ENCODE data around the gene MSI2.

The MSI2 gene

DNA sequence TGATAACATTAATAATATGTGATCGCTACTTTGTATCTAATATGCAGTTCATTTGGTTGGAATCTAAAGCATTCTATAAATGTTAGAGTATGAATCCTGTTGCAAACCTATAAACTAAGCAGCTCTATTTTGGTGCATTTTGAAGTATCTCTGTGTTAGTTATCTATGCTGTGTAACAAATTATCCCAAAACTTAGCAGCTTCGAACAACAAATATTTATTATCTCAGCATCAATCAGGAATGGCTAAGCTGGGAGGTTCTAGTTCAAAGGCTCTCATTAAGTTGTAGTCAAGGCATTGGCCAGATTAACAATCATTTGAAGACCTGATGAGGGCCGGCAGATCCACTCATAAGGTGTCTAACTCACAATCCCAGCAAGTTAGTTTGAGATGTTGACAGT is 10.1 kb upstream of the MSI2 start:
- DNase-seq (ENCODE audit: low spot score): no peak

DNA sequence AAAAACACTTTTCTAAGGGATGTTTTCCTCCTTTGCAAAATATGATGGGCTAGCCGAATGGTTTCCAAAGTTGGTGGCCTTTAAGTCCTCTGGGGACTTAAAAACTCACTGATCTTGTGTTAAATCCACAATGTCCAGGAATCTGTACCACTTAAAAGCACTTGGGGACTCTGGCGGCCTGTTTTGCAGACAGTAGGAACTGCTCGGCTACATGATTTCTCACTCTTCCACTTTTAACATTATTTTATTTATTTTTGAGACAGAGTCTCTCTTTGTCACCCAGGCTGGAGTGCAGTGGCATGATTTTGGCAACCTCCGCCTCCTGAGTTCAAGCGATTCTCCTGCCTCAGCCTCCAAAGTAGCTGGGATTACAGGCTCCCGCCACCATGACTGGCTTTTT is 9.1 kb upstream of the MSI2 start:
- DNase-seq (ENCODE audit: low spot score): no peak

DNA sequence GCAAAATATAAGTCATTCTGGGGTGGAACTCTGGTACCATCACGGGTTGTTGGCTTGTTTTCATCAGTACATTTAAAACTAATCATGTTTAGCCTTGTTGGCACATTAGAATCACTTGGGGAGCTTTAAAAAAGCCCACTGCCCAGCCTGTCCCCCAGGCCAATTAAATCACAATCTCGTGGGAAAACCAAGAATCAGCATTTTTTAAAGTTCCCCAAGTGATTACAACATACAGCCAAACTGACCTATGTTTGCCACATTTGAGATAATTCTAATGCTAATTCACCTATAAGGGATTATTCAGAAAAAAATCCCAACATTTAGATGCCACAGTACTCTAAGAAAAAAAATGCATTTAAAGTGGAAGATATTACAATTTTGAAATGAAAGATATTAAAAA is 8.4 kb upstream of the MSI2 start:
- no peak for DNase-seq (ENCODE audit: low spot score)

DNA sequence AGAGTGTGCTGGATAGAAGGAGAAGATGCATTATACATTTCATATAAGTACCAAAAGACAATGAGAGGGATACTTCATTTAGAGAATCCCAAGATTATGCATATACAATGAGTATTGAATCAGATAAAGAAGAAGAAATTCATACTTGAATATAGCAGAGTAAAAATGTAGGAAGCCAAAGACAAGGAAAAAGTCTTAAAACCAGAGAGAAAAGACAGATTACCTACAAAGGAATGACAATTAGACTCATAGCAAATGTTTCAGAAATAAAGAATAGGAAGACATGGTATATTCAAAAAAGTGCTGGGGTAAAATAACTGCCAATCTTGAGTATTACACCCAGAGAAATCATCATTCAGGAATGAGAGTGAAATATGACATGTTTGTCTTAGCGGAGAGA is 6.8 kb upstream of the MSI2 start:
- no peak for DNase-seq (ENCODE audit: low spot score)

DNA sequence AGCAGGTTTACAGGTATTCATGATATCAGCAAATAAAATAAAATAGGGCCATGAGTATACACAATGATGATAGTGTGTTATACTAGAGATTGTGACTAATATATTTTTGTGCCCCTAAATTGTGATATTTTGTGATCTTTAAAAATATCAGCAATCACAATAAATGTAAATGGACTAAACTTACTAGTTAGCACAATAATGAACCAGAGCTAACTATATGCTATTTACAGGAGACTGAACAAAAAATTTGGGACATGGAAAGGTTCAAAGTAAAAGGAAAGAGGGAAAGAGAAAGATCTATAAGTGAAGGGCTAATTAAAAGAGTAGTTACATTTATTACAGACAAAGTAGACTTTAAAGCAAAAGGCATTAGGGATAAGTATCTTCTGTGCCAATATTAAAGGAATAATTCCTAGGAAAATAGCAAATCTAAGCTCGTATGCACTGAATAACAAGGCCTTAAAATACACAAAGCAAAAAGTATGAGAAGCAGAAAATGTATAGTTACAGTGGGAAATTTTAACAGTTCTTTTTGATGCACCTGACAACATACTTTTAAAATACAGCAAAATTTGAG is 5.0 kb upstream of the MSI2 start:
- DNase-seq (ENCODE audit: low spot score): no peak

DNA sequence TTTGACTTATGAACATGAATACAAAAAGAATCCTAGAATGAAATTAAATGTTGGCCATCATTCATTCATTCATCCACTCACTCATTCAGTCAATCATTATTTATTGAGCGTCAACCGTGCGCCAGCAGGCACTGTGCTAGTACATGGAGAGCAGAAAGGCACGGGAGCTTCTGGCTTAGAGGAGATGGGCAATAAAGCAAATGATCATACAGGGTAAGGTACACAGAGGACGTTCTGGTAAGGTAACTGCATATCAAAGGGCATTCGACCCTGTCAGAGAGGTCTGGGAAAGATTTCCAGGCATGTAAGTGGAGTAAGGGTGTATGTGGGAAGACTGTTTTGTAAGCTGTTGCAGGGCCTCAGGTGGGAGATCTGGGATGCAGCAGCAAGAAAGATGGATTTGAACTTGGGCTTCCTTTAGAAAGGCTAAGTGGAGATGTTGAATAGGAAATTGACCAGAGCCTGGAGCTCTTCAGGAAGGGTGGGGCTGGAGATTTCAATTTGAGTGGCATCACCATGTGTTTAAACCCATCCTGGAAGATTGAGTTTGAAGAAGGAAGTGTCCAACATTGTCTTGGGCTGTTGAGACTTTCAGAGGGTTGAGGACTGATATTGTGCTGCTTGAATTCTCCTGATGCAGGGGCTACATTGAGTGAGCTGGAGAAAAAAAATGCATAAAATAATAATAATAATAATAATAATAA is 2.8 kb upstream of the MSI2 start:
- no peak for DNase-seq (ENCODE audit: low spot score)

DNA sequence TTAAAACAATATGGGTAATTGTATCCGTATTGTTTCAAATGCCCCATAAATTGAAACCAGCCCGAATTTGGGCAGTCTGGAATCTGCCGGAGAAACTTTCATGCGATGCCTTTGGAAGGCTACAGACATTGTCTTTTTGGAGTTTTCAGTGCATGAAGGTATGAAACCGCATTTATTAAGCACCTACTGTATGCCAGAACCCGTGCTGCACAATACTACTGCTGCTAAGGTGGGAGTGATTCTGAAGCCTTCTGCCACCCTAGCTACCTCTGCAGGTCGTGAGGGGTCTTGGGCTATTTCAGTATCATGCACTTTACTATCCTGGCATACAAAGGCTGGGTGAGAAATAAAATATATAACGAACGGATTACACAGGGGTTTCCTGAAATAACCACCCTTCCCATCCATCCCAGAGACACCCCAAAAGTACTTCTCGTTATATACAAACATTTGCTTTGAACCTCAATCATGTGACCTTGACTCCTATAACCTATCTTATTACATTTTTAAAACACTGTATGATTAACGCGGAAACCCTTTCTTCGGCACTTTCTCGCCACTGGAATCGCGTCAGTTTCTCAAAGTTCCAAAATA is 1.0 kb upstream of the MSI2 start:
- no peak for DNase-seq (ENCODE audit: low spot score)

DNA sequence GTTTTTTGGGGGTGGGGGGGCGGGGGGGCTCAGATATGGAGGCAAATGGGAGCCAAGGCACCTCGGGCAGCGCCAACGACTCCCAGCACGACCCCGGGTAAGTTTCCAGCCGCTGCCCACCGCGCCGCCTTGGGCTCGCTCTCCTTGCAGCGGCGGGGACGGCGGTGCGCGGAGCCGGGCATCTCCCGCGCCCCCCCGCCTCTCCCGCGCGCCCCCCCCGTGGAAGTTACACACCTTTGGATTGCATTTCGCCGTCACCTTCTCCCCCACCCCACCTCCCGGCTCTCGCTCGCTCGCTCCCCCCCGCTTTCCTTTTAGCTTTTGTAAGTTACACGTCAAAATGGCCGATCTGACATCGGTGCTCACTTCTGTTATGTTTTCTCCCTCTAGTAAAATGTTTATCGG is 387 bp downstream of the MSI2 start:
- peak; percentile 36 for DNase-seq (ENCODE audit: low spot score)

DNA sequence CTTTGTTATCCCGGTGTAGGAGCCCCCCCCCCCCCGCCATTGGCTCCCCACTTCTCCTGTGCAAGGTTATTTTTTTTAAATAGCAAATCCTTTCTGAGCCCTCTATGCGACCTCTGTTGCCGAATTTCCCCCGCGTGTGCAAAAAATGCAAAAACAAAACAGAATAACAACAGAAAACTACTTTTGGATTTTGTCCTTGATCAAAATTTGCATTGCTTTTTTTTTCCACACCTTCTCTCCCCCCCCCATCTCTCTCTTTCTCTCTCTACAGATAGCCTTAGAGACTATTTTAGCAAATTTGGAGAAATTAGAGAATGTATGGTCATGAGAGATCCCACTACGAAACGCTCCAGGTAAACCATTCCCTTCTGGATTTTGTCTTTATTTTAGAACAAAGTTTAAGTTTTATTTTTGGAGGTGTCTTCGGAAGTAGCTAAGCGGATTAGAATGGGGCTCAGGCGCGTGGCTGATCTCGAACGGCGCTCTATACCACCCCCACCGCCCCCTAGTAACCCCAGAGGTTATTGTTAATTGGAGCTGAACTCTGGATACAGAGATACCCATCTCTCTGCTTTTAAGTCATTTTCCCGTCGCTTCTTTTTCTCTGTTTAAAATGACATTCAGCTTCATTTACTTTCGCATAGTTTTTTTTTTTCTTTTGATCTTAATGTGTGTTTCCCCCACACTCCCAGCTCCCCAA is 1.0 kb downstream of the MSI2 start:
- peak; percentile 32 for DNase-seq (ENCODE audit: low spot score)

DNA sequence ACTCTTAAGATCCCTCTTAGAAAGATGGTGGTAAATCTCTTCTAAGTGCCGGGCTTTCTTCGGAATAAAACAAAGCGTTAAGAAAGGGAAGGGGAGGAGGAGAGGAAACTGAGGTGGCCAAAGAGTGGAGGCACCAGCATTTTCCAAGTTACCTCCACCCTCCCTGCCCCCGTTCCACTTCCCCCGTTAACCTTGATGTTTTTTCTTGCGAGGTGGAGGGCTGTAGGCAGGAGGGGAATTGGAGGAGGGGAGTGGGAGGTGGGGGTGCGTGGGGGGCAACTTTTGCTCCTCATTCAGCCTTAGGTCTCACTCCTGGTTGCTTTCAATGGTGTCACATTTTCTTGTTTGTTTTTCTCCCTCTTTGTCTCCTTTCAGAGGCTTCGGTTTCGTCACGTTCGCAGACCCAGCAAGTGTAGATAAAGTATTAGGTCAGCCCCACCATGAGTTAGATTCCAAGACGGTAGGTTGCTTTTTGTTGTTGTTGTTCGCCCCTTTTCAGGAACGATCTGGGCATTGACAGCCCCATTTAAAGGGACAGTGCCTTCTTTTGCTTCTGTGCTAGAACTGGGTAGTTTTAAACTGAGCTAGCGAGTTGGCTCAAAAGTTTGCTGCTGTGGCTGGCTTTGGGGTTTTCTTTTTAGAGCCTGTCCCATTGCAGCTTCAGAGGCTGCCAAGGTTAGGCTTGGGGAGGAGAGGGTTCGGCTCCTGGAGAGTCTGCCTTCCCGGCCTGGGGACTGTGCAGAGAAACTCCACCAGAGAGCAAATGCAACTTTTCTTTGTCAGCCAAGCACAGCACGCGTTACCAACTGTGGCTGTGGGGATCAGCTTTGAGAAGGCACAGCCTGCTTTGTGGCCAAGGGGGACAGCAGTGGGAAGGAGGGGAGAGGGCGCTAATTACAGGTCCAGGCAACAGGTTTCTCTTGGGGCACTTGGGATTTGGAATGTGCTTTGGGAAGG is 1.9 kb downstream of the MSI2 start:
- peak; percentile 53 for DNase-seq (ENCODE audit: low spot score)

DNA sequence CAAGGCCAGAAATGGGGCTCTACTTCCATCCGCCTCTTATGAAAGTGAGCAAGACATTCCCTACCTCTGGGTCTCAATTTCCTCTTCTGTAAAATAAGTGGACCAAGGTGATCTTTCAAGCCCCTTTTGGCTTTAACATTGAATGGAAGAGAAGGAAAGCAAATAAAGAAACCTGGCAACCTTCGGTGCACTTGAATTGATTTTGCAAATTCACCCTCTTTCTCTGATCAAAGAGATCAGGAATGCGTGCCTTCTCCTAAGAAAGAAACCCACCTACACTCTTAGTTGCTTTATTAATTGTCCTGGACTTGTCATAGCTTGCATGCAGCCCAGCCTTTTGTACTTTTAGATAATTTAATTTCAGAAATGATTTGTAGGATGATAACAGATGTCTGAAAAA is 3.0 kb downstream of the MSI2 start:
- no peak for DNase-seq (ENCODE audit: low spot score)

DNA sequence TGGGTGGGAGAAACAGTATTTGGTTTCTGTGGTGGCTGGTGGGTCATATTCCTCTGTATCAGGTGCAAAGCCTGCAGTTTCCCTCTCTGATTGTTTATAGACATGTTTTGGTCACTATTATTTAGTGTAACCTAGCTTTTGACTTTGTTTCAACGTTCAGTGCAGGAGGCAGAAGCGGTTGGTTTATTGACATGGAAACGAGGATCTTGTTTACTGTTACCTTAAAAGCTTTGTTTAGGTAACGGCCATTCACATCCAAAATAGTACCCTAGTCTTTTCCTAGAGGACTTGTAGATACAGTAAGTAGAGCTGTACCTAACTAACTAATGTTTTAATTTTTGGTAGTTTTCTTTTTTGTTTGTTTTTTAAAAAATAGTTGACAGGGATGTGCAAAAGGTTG is 3.5 kb downstream of the MSI2 start:
- no peak for DNase-seq (ENCODE audit: low spot score)

DNA sequence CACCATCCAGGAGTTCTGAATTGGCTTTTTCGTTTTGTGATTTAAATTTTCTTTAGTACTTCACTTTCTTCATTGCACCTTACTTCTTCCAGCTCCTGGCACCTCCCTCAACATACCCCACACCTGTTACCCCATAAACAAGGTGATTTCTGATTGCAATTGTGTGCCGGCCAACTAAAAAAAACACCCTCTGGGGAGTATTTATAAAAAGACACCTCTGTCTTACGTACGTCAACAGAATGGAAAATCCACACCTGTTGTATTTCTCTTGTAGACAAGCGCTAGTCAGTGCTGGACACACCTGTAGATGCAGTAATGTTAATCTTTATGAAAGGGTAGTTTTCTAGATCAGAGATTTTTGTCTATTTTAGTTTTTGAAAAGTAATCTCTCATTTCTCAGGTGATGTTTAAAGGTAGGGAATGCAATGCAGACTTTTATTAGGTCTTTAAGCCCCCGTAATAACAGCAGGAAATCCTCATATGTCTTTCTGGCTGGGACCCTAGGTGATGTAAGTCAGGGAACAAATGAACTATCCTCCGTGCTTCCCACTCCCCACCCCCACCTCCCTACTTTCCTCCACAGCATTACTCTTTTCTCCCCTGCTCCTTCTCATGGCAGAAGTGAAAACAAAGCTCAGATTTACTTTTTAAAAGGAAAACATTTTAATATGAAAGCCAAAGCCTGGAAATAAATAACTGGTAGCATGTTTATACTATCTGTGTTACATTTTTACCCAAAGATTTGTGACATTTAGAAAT is 4.2 kb downstream of the MSI2 start:
- DNase-seq (ENCODE audit: low spot score): no peak

DNA sequence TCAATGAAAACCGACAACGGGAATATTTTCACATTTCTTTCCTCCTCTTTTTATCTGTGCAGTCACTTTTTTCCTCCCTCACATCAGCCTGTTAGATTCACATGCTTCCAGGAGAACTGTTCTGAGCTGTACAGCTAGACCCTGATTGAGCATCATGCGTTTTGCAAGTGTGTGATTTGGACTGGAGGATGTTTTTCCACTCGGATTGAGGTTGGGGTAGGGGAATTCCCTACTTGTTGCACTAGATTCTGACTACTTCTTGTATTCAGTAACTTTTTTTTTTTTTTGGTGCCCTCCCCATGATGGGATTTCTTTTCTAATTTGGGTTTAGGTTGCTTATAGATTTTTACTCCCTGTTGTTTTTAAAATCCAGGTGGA is 4.8 kb downstream of the MSI2 start:
- no peak for DNase-seq (ENCODE audit: low spot score)

DNA sequence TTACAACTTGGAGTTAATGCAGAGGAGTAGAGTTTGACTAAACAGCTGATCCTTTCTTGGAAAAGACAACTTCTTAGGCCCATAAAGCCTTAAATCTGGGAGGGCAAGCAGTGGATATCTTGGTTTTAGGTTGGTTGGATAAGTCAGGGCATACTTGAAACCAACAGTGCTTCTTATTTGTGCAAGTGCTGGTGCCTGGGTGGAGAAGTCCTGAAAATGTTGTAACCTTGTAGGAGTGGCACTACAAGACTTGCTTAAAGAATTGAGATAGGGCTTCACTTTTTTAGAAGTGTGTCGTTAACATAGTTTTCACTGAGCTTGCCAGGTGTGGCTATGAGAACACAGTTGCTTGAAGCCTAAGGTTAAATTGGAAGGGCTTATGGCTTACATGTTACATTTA is 6.2 kb downstream of the MSI2 start:
- no peak for DNase-seq (ENCODE audit: low spot score)

DNA sequence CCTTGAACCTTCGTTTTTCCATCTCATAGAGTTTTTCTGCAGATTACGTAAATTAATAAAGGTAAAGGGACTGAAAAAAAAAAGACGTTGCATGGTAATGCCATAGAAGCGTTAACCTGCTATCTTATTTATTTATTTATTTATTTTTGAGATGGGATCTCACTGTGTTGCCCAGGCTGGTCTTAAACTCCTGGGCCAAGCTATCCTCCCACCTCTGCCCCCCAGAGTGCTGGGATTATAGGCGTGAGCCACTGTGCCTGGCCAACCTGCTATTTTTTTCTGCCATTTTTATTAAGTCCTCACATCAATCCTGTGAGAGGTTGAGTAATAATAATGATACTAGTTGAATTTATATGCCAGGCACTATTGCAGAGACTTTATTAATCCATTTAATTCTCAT is 7.9 kb downstream of the MSI2 start:
- no peak for DNase-seq (ENCODE audit: low spot score)

DNA sequence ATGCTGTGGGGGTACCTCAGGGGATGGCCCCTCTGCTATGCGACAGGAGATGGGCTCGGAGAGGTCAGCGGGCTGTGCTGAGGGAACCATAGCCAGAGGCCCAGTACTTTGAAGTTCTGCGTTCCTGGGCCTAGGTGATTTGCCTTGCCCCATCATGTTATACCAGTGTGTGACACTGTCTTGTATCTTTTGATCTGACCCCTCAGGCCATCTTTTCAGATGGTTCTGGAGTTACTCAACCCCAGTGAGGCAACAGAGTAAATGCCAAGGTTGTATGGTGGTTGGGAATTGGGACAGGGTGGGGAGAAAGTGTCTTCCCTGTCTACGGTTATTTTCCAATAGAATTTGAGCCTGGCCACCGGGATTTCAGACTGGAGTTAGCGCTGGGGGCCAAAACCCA is 8.5 kb downstream of the MSI2 start:
- DNase-seq (ENCODE audit: low spot score): no peak

DNA sequence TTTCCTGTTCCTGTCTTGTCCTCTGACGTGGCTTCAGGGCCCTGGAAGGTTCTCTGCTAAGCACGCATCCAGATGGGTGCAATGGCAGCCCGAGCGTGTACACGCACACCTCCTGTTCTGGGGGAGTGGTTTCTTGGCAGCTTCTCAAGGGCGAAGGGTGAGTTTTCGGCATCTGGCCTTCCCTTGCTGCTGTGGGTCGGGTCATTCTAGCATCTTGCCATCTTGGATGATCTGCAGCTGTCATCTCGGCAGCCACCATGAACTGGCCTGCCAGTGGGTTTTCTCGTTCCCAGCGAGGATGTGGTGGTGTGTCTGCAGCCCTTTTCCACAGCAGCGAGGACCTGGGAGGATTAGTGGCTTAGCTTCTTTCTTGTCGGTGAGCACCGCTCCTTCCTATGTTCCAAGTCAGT is 10.6 kb downstream of the MSI2 start:
- no peak for DNase-seq (ENCODE audit: low spot score)

DNA sequence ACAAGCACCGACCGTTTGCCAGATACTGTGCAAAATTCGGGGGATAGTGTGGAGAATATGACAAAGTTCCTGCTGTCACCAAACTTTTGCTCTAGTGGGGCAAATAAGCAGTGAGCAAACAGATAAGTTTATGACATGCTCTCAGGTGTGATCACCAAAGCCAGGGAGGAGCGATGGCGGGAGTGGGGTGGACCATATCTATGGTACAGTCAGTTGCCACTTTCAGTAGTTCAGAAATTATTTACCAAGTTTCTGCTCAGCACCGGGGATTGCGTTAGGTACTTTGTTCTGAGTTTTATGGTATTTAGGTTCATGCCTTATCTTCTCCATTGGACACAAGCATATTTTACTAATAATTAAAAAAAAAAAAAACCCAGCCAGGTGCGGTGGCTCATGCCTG is 11.9 kb downstream of the MSI2 start:
- no peak for DNase-seq (ENCODE audit: low spot score)

DNA sequence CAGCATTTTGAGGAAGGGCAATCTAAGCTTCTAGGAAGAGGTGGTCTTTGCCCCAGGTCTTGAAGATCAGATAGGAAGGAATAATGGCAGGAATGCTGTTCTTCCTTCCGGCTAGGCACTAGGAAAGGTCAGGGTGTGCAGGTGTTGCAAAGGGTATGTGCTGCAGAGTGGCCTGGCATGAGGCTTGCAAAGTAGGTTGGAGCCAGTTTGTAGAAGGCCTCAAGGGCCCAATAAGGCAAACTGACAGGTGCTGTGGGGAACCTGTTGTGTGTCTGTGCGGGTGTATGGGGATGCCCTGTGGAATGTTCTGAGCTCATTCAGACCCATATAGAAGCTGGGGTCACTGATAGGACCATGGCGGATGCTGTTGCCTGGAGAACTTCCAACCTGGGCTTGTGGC is 12.7 kb downstream of the MSI2 start:
- no peak for DNase-seq (ENCODE audit: low spot score)

DNA sequence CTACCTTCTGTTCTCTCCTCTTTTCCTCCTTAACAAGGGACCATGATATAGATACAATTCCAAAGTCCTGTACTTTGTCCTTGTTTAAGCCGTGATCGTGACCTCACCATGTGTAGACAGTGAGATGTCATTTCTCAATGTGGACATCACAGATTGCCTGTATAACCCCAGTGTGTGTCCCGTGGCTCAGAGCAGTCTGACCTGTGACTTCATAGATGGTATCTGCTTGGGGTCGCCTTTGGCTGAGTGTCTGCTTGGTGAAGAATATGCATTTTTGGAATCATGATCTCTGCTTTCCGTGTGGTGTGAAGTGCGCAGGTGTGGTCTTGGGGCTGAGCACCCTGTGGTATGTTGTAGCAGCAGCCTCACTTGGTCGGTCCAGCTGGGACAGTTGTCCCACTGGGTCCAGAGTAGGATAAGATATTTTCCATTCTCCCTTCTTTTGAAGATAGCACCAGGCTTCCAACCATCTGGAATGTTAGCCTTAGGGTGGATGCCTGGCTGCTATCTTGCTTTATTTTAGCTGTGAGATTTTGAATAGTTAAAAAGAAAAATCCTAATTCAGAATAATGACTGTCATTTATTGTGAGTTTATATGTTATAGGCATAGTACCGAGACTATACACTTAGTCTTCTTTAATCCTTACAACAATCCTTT is 13.4 kb downstream of the MSI2 start:
- DNase-seq (ENCODE audit: low spot score): no peak

Data from hematopoietic multipotent progenitor cell treated with erythropoietin and hydrocortisone succinate and interleukin-3 and kit ligand, for 17 days (in vitro differentiated cells).